HG03135 (cell line): ENCODE results near the gene DNAJC15.
A peak's percentile ranks its signal among the peaks of the same experiment; 100 is the strongest.

Experiments used
- ATAC-seq: cut with Tn5 transposase; IDR thresholded peaks from one replicate; pipeline ENCODE4 v1.9.1; 2021; ENCODE audit warnings: mild to moderate bottlenecking, moderate library complexity; ENCODE audit not compliant: unreplicated experiment

DNAJC15 gene

DNA sequence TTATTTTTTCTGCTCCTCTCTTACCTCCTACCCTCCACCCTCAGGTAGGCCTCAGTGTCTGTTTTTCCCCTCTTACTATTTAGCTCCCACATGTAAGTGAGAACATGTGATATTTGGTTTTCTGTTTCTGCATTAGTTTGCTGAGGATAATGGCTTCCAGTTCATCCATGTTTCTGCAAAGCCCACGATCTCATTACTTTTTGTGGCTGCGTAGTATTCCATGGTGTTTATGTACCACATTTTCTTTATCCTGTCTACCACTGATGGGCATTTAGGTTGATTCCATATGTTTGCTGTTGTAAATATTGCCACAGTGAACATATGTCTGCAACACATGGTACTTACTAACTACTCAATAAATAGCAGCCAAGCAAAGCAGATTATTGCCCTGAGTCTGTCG lies 56.8 kb downstream of the DNAJC15 start:
- ATAC-seq = no peak

DNA sequence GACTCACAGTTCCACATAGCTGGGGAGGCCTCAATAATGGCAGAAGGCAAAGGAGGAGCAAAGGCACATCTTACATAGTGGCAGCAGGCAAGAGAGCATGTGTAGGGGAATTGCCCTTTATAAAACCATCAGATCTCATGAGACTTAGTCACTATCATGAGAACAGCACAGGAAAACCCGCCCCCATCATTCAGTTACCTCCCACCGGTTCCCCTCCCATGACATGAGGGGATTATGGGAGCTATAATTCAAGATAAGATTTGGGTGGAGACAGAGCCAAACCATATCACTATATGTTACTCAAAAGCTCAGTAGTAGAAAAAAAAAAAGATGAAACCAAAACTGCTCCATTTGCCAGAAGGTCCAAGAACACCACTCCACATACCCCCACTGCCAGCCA lies 58.5 kb downstream of the DNAJC15 start:
- ATAC-seq = no peak

DNA sequence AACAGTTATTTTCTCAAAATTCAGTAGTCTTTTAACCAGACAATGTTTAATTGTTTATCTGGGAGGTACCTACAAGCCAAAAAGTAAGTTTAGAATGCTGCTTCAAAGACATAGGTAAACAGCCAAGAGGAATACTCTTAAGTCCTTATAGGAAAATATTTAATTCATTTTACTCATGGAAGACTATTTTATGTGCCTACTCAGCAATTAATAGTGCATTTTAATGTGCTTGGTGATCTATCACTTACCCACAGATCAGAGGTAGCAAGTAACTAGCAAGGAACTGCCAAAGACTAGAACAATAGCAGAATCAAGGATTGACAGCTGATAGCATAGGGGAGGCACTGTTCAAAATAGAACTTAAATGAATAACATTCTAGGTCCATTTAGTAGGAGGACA lies 60.4 kb downstream of the DNAJC15 start:
- ATAC-seq = no peak

DNA sequence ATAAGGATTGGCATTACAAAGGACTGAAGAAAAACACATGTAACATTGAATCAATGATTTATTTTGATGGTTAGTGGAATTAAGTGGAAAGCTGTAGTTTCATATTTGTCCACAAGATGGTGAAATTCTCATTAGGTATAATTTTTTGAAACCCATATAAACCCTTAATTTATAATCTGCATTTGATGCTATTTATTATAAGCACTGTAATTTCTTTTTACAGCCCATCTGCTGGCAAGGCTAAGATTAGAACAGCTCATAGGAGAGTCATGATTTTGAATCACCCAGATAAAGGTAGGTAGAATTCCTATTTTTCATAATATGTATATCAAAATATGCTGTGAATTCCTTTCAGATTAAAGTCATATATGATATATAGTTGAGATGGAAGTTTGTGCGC lies 62.2 kb downstream of the DNAJC15 start:
- ATAC-seq = no peak

DNA sequence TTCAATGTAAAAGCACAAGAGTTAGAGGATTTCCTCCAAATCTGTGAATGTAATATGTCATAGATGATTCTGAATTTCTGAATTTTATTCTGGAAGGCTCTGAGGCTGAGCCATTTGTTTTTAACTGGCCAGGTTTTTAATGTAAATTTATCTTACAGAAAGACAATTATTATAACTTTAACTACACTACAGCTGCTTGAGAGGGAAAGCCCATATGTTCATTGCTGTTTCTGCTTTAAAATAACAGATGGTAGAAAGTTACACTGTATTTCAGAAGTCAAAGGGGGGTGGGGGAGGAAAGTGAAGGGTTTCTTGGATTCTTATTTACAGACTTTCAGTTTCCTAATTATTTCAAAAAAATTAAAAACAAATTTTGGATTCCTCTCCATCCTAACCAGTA lies 62.8 kb downstream of the DNAJC15 start:
- ATAC-seq = no peak

DNA sequence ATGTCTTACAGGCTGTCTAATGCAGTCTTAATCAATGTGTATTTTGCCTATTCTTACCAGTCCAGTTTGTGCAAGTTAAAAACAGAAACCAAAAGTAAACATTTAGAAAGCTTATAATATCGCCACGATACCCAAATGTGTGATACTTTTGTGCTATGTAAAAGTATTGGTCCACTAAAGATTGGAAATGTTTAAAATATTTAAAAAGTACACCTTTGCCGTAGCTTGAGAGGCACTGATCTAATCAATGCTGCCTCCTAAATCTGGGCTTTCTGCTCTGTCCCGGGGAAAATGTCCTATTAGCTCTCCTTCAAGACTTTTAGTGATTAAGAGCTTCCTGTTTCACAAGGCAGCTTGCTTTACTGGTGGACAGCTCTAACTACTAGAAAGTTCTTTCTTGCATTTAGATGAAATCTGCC lies 64.7 kb downstream of the DNAJC15 start:
- no peak for ATAC-seq

DNA sequence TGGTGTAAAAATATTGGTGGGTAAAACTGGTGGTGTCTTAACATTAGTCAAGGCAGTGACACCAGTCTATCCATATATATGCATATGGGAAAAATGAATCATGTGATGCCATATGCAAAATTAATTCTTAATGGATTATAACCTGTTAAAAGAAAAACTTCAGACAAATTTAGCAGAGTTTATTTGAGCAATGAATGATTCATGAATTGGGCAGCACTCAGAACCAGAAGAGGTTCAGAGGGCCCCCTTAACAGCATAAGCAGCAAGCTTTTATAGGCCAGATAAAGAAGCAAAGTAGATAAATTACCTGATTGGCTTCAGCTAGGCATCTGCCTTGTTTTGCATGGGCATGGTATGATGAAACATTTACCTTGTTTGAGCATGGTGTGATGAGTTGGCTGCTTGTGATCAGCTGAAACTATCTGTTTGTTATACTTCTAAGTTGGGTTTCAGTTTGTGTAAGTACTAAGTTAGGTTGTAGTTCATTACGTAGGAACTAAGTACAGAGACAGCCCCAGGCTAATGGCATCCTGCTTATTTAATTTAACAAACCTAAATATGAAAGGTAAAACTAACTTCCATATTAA lies 66.6 kb downstream of the DNAJC15 start:
- ATAC-seq = no peak

DNA sequence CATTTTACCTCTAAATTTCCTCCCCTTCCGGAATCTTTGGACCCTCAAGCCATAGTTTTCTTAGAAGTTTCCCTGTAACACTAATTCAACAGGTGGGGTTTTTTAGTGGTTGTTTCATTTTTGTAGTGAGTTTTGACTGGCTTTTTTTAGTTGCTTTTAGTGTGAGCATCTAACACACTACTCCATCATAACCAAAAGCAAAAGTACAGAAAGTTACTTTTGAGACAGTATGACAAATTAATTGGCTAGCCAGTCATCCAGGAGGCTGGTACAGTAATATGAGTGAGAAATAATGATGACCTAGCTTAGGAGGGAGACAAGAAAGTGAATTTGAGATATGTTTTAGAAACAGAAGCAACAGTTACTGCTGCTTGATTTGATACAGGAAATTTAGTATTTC lies 71.5 kb downstream of the DNAJC15 start:
- ATAC-seq = peak; percentile 72

DNA sequence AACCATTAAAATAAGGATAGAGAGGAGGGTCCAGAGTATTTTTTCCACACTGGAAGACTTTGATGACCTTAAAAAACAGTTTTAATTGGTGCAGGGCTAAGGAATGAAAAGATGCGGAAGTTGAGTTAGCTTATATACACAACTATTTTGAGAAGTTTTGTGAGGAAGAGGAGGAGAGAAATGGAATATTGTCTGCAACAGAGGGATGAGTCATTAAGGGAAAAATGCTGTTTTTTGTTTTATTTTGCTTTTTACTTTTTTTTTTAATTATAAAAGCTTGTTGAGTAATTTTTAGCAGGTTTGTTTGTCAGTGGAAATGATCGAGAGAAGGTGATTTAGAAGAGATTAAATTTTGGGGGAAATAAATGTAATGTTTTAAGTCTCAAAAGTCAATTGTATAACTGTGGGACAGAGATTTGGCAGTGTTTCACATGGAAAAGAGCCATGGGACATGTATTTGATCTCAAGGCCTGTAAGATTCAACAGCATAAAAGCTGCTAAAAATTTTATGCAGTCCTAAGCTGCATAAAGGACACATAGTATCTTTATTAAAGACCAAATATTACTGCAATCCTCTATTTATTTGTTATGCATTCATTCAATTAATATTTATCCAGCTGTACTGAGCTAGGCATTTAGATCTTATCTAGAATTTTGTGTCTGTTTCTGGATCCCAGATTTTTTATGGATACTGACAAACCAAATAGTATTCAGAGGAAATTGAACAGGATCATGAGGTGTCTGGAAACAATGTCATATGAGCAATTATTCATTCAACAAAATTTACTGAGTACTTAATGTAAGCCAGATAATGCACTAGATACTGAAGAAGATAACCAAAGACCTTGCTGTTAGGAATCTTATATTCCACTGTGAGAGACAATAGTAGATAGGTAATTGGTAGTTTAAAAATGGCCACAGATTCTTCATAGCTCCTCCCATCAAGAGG lies 72.7 kb downstream of the DNAJC15 start:
- ATAC-seq = no peak

DNA sequence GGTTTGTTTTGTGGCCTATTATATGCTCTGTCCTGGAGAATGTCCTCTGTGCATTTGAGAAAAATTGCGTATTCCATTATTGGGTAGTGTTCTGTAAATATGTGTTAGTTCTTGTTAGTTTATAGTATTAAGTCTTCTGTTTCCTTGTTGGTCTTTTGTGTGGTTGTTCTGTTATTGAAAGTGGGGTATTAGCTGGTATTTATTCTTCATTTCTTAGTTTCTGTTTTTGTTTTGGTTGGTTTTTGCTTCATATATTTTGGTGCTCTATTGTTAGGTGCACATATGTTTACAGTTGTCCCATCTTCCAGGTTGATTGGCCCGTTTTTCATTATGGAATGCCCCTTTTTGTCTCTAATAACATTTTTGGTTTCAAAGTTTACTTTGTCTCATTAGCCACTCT lies 77.3 kb downstream of the DNAJC15 start:
- no peak for ATAC-seq

DNA sequence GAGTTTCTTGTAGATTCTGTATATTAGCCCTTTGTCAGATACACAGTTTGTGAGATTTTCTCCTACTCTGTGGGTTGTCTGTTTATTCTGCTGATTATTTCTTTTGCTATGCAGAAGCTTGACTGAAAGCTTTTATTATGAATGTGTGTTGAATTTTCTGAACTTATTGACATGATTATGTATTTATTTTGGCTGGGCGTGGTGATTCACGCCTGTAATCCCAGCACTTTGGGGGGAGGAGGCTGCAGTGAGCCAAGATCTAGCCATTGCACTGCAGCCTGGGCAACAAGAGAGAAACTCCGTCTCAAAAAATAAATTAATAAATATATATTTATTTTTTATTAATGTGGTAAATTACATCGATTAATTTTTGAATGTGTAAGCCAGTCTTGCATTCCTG lies 78.9 kb downstream of the DNAJC15 start:
- ATAC-seq = no peak

DNA sequence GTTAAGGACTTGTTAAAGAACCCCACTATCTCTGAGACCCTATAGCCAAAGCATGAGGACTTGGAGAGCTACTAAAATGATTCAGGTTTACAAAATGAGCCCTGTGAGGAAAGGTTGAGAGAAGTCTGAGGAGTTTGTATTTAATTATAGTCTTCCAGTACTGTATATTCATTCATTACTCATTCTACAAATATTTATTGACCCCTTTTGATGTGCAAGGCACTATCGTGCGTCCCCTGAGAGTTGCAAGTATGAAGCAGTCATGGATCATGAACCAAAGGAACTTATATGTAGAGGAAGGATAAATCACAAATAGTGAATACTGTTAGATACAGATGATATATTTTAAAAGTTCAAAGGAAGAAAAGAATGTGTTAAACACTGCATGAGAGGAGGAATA lies 84.4 kb downstream of the DNAJC15 start:
- no peak for ATAC-seq

DNA sequence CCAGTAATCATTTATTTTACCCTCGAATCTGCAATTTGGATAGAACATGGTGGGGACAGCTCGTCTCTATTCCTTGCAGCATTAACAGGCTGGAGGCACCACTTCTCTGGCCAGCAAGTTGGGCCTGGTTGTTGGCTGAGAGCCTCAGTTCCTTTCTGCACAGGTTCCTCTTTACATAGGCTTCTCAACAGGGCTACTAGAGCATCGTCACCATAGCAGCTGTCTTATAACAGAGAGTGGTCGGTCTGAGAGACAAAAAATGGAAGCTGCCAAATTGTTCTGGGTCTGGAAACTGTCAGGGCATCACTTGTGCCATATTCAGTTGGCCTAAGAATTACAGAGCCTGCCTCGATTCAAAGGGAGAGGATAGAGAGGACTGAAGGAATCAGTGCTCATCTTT lies 86.7 kb downstream of the DNAJC15 start:
- ATAC-seq = no peak

DNA sequence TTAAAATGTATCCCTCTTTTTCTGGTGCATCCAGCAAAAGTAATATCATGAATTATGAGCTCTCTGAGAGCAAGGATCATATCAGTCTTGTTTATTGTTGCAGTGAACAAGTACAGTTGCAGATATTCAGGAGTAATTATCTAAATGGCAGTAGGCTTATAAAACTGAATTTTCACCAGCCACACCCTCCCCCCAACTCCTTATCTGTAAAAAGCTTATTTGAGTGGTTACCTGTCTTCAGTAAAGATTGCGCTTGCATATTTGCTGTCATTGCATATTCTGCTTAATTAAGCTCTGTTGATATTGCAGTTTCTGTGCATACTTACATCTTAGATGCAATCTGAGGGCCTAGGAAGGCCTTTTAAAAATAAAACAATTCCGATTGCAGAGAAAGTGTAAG lies 87.3 kb downstream of the DNAJC15 start:
- no peak for ATAC-seq

DNA sequence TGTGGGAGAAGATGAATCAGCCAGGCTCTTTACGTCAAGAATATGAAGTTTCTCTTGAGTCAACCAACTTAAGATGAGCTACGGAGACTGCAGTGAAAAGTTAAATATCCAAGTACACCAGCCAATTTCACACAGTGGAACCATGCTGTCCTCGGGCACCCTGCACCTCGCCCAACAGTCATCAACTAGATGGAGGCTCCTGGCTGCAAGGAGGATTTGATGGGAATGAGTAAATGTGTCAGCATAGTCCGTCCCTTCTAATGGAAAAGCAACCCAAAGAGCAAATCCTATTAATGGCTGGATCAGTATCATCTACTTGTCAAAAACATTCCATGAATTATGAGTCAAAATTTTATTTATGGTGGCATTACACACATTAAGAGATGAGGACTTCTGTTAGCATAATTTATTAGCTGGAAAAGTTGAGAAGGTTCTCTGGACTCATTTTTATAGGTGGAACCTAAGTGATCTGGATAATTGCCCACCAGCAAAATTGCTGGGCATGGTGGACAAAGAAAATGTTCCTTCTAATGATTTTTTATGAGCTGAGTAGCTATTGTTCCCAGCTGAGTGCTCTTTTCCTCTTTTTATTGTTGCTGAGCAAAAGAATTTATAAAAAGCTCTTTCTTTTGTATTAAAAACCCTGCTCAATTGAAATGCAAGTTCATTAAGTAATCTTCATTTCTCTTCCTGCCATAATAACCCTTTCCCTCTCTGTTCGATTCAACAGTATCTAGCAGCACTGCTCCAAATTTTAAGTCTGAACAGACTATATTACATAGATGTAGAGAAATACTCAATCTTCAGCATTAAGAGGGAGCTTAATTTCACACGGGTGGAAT lies 88.4 kb downstream of the DNAJC15 start:
- ATAC-seq = no peak

DNA sequence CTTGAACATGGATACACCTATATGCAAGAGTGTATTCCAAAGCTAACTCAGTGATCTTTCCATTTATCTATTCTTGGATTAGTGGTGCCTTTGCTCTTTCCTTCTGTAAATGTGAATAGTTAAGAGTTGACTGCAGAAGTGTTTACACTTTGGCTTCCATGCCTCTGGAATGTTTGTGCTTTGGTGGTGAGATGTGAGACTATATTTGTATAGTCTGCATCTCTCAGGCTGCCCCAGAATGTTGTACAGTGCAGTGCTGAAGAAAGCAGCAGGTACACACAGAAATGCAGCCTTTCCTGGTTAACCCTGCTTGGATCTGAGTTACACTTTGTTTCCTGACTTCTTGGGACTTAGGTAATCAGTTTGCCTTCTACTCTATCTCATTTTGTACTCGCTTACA lies 90.2 kb downstream of the DNAJC15 start:
- ATAC-seq = no peak

DNA sequence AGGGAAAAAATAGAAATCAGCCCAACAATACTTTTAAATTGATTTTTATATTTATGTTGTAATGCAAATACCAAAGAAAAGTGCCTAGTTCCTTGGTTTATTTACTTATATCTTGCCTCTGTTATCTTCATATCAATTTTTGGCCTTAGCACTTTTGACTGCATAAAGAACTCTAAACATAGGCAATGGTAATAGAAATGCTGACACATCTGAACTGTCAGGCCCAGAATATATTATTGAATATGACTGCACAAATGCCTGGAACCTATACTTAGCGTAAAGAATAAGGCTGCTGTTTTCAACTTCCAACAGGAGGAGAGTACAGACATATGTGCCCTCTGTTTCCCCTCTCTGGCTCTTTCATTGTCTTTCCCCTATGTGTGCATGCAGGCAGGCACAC lies 91.1 kb downstream of the DNAJC15 start:
- ATAC-seq = no peak

DNA sequence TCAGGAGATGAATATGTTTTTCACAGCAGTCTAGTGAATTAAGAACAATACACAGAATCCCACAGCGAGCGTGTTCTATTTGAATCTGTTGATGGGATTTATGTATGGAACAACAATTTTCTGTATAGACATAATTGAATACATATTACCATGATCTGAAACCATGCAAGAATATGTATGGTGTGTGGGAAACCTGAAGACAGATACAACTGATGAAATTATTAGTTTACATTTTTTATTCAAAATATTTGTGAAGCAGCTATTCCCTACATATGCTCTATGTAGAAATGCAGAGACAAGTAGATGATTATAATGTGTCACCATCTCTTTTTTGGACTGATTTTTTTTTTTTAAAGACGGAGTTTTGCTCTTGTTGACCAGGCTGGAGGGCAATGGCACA lies 91.8 kb downstream of the DNAJC15 start:
- ATAC-seq = no peak

DNA sequence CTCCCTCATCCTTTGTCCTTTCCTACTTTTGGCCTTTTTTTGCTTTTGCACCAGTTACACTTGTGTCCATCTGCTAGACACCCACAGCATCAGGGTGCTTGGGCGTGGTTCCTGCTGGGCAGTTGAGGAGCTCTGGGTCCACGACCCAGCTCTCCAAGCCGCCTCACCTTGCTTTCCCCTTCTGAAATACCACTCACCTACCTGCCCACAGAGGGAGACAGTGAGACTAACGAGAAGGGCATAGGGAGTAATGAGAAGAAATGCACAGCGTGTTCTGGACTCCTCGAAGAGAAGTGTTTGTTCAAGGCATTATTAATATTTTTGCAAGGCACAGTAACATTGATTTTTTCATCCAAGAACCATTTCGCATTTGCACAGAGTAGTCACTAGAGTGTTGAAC lies 92.9 kb downstream of the DNAJC15 start:
- no peak for ATAC-seq

DNA sequence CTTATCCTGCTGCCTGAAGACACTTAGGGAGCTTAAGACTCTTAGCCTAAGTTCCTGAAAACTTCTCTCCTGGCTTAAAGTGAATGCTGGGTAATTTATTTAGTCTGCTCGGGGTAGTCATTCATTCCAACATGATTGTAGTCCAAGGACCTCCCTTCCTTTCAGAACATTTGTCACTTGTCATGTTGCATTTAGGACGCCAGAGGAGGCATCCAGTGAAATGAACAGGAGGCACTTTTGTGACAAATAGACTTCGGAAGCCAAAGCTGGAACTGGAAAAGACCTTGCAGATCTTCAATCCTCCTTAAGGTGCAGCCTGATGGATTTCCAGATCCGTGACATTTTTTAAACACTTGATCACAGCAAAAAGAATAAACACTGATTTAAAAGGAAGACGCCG lies 95.1 kb downstream of the DNAJC15 start:
- no peak for ATAC-seq

DNA sequence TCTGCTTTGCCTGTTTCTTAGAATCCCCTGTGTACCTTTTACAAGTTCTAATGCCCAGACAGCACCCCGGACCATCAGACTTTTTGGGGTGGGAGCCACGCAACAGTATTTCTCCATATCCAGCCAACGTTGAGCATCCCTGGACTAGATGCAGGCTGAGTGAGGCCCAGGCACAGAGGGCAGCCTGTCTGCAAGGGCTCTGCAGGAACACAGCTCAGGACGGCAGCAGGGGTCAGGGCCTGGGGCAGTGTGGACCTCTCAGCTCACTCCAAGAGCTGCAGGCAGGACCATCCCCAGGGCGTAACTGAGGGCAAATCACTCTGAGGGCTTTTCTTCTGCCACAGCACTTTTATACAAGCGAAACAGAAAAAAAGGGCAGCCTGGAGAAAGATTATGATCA lies 95.8 kb downstream of the DNAJC15 start:
- no peak for ATAC-seq

DNA sequence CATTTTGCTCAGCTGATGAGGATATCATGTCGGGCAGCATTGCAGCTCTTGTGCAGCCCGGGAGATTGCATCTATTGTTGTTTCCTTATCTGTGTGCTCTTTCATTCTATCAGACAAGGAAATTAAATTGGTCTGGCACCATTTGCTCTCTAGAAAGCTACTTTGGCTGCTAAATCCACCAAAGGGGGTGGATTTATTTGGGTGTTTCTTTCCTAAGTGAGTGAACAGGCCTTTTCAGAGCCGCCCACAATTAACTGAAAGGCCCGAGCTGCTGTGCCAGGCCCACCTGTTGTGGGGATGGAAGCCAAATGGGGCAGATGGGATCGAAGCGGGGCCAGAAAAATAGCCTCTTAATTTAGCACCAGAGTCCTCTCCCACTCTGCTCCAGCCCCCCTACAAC lies 99.4 kb downstream of the DNAJC15 start:
- ATAC-seq = no peak
